ENCODE results near the gene CBFA2T2.
"Not testable (repeated sequence)": the region's sequence is repeated elsewhere in the genome, so short reads cannot be mapped to it uniquely, and the experiment has no call there.

Gene CBFA2T2

GRCh38 chr20:33508015-33508414, 18.1 kb downstream of the CBFA2T2 start:
- DNase-seq, result not testable (repeated sequence)

GRCh38 chr20:33509057-33509456, 19.2 kb downstream of the CBFA2T2 start:
- not testable (repeated sequence) for DNase-seq

GRCh38 chr20:33511876-33512275, 22.0 kb downstream of the CBFA2T2 start:
- DNase-seq, result not testable (repeated sequence)

GRCh38 chr20:33515569-33516216, 25.8 kb downstream of the CBFA2T2 start:
- no peak for DNase-seq

- DNase-seq, result no peak
Observed at GRCh38 chr20:33516882-33517281, 27.0 kb downstream of the CBFA2T2 start.

GRCh38 chr20:33518071-33518470, 28.2 kb downstream of the CBFA2T2 start:
- DNase-seq, result no peak

- DNase-seq, result no peak
Observed at GRCh38 chr20:33521461-33521860, 31.6 kb downstream of the CBFA2T2 start.

GRCh38 chr20:33522256-33522820, 32.4 kb downstream of the CBFA2T2 start:
- no peak for DNase-seq

GRCh38 chr20:33524261-33524660, 34.4 kb downstream of the CBFA2T2 start:
- no peak for DNase-seq

GRCh38 chr20:33526769-33527168, 36.9 kb downstream of the CBFA2T2 start:
- no peak for DNase-seq

GRCh38 chr20:33531047-33531877, 41.4 kb downstream of the CBFA2T2 start:
- no peak for DNase-seq

GRCh38 chr20:33531885-33532284, 42.0 kb downstream of the CBFA2T2 start:
- no peak for DNase-seq

- no peak for DNase-seq
Observed at GRCh38 chr20:33532753-33533459, 43.0 kb downstream of the CBFA2T2 start.

GRCh38 chr20:33535717-33536116, 45.8 kb downstream of the CBFA2T2 start:
- DNase-seq, result not testable (repeated sequence)

GRCh38 chr20:33537608-33538007, 47.7 kb downstream of the CBFA2T2 start:
- DNase-seq, result no peak

GRCh38 chr20:33539129-33539528, 49.2 kb downstream of the CBFA2T2 start:
- no peak for DNase-seq

- no peak for DNase-seq
Observed at GRCh38 chr20:33540427-33540826, 50.5 kb downstream of the CBFA2T2 start.

- DNase-seq, result no peak
Observed at GRCh38 chr20:33541074-33541473, 51.2 kb downstream of the CBFA2T2 start.

GRCh38 chr20:33541797-33542196, 51.9 kb downstream of the CBFA2T2 start:
- DNase-seq, result no peak

- DNase-seq, result no peak
Observed at GRCh38 chr20:33545763-33546162, 55.9 kb downstream of the CBFA2T2 start.

GRCh38 chr20:33549229-33549999, 59.5 kb downstream of the CBFA2T2 start:
- DNase-seq, result no peak

- no peak for DNase-seq
Observed at GRCh38 chr20:33551778-33552177, 61.9 kb downstream of the CBFA2T2 start.
